Measurements from ENCODE around the gene ABRACL. TPM values are rescaled to one million over a fixed set of nuclear protein-coding genes. Genes with fewer than 3 reads are reported as not detected.

Gene ABRACL
- total and polyA plus RNA-seq, 2 experiments from 2014 or later = 12.9 to 38.7 TPM

DNA sequence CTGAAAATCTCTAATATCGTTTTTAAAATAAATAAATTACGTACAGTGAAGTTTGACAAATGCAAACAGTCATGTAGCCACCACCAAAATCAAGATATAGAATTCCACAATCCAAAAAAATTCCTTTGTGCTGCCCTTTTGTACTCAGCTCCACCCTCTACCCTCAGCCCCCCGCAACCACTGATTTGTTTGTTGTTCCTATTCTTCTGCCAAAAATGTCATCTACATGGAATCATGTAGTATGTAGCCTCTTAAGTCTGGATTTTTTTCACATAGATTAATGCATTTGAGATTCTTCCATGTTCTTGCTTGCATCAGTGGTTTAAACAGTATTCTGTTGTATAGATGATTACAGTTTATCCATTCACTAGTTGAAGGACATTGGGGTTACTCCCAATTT, 32.0 kb upstream of the ABRACL start:
- H4K20me1 ChIP-seq (ENCODE audit: insufficient read depth) = no peaks in the 10 kb centered on the region
- H2AFZ ChIP-seq = no peak overlapping the region
- H3K4me1 ChIP-seq (ENCODE audit: insufficient read depth) = no peaks in the 10 kb centered on the region
- H3F3A ChIP-seq (ENCODE audit: insufficient read depth) = no peaks in the 10 kb centered on the region
- no peak for TF ChIP-seq EZH2 (IDR thresholded peaks at IDR 0.05; ENCODE audit: insufficient read depth, poor library complexity, severe bottlenecking)
- WGBS, 2 experiments (ENCODE audit: low coverage in 1 of 2, low lambda C conversion rate in 2 of 2, missing lambda C conversion rate in 2 of 2) = 85 to 87% methylated on average over 3 of the region's 3 CpGs
- no peak for DNase-seq
- no peaks in the 10 kb centered on the region for H3K36me3 ChIP-seq (ENCODE audit: low read depth)
- H3K27me3 ChIP-seq (replicated peaks; ENCODE audit: insufficient read depth) = no peaks in the 10 kb centered on the region
- no peaks in the 10 kb centered on the region for H3K9me3 ChIP-seq (ENCODE audit: low read depth)
- no peaks in the 10 kb centered on the region for H3K79me2 ChIP-seq (ENCODE audit: insufficient read depth)
- no peak overlapping the region for H3K4me2 ChIP-seq (ENCODE audit: unreplicated experiment)
- no peak overlapping the region for H3K27ac ChIP-seq
- no peak overlapping the region for H3K4me3 ChIP-seq
- H3K9me2 ChIP-seq (ENCODE audit: insufficient read depth) = peaks cover 3% of the 10 kb centered on the region; the same call in 1 of the 2 replicates
- in situ Hi-C loops (cut with MboI) = no loop called here
- H3K9ac ChIP-seq = no peak overlapping the region

DNA sequence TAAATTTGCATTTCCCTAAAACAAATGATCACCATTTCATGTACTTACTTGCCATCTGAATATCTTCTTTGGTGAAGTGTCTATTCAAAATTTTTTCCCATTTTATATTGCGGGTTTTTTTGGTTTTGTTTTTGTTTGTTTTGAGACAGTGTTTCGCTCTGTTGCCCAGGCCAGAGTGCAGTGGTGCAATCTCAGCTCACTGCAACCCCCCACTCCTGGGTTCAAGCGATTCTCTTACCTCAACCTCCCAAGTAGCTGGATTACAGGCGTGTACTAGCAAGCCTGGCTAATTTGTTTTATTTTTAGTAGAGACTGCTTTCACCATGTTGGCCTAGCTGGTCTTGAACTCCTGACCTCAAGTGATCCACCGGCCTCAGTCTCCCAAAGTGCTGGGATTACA, 31.4 kb upstream of the ABRACL start:
- Histone ChIP-seq H3K4me1 (ENCODE audit: insufficient read depth) (no peaks in the 10 kb centered on the region), H3K9ac (no peak overlapping the region), H3K9me3 (ENCODE audit: low read depth) (no peaks in the 10 kb centered on the region), H4K20me1 (ENCODE audit: insufficient read depth) (no peaks in the 10 kb centered on the region), H3K9me2 (ENCODE audit: insufficient read depth) (peaks cover 3% of the 10 kb centered on the region; the same call in 1 of the 2 replicates), H3K79me2 (ENCODE audit: insufficient read depth) (no peaks in the 10 kb centered on the region), H3K36me3 (ENCODE audit: low read depth) (no peaks in the 10 kb centered on the region), H3K4me3 (no peak overlapping the region), H3K27me3 (replicated peaks; ENCODE audit: insufficient read depth) (no peaks in the 10 kb centered on the region), H2AFZ (no peak overlapping the region), H3K4me2 (ENCODE audit: unreplicated experiment) (no peak overlapping the region), H3F3A (ENCODE audit: insufficient read depth) (no peaks in the 10 kb centered on the region), H3K27ac (no peak overlapping the region)
- DNase-seq = no peak
- in situ Hi-C loops (cut with MboI) = no loop called here
- WGBS, 2 experiments (ENCODE audit: low coverage in 1 of 2, low lambda C conversion rate in 2 of 2, missing lambda C conversion rate in 2 of 2) = 71 to 81% methylated on average over 5 of the region's 5 CpGs
- TF ChIP-seq EZH2phosphoT487 (IDR thresholded peaks at IDR 0.05; ENCODE audit: insufficient read depth, low read depth) = no peak
- TF ChIP-seq EZH2 (IDR thresholded peaks at IDR 0.05; ENCODE audit: insufficient read depth, poor library complexity, severe bottlenecking) = no peak

DNA sequence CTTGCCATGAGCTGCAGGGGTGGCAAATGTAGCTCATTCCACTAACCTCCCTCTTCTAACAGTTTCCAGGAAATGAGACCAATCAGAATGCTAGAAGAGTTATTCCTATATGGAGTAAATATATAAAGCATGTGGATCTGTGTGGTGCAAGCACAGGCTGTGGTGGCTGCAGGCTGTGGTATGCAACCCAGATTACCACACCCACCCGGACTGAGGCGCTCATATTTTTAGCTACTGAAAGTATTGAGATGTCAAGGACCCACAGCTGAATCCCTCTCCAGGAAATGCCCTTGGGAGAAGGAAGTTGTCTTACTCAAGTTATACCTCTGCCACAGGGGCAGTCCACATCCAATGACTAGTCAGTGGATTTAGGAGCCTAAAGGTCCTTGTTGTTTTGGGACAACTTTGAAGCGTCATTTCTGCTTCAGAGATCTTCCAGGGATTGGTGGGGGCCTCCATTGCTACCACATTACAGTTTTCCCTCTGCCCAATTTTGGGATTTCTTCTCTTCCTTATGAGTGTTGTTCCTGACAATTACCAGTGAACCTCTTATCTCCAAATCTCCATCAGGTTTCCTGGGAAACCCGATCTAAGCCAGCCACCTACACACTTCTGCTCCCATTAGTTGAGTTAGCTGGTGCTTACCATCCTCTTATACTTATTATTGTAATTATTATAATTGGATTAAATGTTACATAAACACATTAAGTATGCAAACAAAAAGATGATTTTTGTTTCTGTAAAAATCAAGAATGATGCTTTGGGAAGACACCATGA, 28.4 kb upstream of the ABRACL start:
- 72 to 77% methylated on average over 4 of the region's 4 CpGs for WGBS, 2 experiments (ENCODE audit: low coverage in 1 of 2, low lambda C conversion rate in 2 of 2, missing lambda C conversion rate in 2 of 2)
- no peaks in the 10 kb centered on the region for H3K79me2 ChIP-seq (ENCODE audit: insufficient read depth)
- no peak overlapping the region for H2AFZ ChIP-seq
- no peak overlapping the region for H3K4me2 ChIP-seq (ENCODE audit: unreplicated experiment)
- no peak overlapping the region for H3K27ac ChIP-seq
- H3K9ac ChIP-seq = no peak overlapping the region
- TF ChIP-seq EZH2phosphoT487 (IDR thresholded peaks at IDR 0.05; ENCODE audit: insufficient read depth, low read depth) (no peak), EZH2 (IDR thresholded peaks at IDR 0.05; ENCODE audit: insufficient read depth, poor library complexity, severe bottlenecking) (no peak)
- in situ Hi-C loops (cut with MboI) = no loop called here
- H3K9me2 ChIP-seq (ENCODE audit: insufficient read depth) = peaks cover 3% of the 10 kb centered on the region; the same call in 1 of the 2 replicates
- no peak for DNase-seq
- no peaks in the 10 kb centered on the region for H3K9me3 ChIP-seq (ENCODE audit: low read depth)
- H3K27me3 ChIP-seq (replicated peaks; ENCODE audit: insufficient read depth) = no peaks in the 10 kb centered on the region
- H3K4me3 ChIP-seq = no peak overlapping the region
- H3K36me3 ChIP-seq (ENCODE audit: low read depth) = no peaks in the 10 kb centered on the region
- H3K4me1 ChIP-seq (ENCODE audit: insufficient read depth) = no peaks in the 10 kb centered on the region
- H4K20me1 ChIP-seq (ENCODE audit: insufficient read depth) = no peaks in the 10 kb centered on the region
- no peaks in the 10 kb centered on the region for H3F3A ChIP-seq (ENCODE audit: insufficient read depth)

DNA sequence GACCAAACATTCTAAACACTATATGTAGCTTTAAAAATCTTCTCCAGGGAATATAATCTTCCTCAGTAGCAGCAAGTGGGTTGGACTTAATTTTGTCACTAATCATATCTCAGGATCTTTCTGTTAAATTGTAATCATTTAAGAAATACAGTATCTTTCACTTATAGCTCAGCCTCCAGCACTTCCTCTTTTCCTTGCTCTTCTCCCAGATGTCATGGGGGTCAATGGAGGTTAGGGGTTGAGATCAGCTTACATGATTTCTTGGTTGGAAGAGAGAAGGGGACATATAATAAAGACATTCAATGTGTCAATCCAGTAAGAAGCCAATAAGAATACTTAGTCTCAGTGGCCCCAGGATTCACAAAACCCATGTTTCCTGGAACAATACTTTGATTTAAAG, 24.8 kb upstream of the ABRACL start:
- in situ Hi-C loops (cut with MboI) = no loop called here
- no peaks in the 10 kb centered on the region for H3K27me3 ChIP-seq (replicated peaks; ENCODE audit: insufficient read depth)

More for the DNA sequence above, 24.8 kb upstream of the ABRACL start:
- H3K4me1 ChIP-seq (ENCODE audit: insufficient read depth) = no peaks in the 10 kb centered on the region
- no peak overlapping the region for H3K4me2 ChIP-seq (ENCODE audit: unreplicated experiment)
- no peaks in the 10 kb centered on the region for H3K9me3 ChIP-seq (ENCODE audit: low read depth)
- TF ChIP-seq EZH2 (IDR thresholded peaks at IDR 0.05; ENCODE audit: insufficient read depth, poor library complexity, severe bottlenecking) = no peak
- TF ChIP-seq EZH2phosphoT487 (IDR thresholded peaks at IDR 0.05; ENCODE audit: insufficient read depth, low read depth) = no peak
- no peaks in the 10 kb centered on the region for H4K20me1 ChIP-seq (ENCODE audit: insufficient read depth)
- no peaks in the 10 kb centered on the region for H3F3A ChIP-seq (ENCODE audit: insufficient read depth)
- H3K9ac ChIP-seq = no peak overlapping the region
- no peaks in the 10 kb centered on the region for H3K36me3 ChIP-seq (ENCODE audit: low read depth)
- no peaks in the 10 kb centered on the region for H3K9me2 ChIP-seq (ENCODE audit: insufficient read depth)
- no peak overlapping the region for H2AFZ ChIP-seq
- no peak overlapping the region for H3K4me3 ChIP-seq
- no peaks in the 10 kb centered on the region for H3K79me2 ChIP-seq (ENCODE audit: insufficient read depth)
- no peak for DNase-seq
- no peak overlapping the region for H3K27ac ChIP-seq

All from GM23248 (cell line).